Measurements from ENCODE around the gene PTPN23. TPM values are rescaled to one million over a fixed set of nuclear protein-coding genes. Genes with fewer than 3 reads are reported as not detected.

Gene PTPN23
- polyA plus RNA-seq, 3 donors: 22.9 to 33.8 (median 31.6) TPM

DNA sequence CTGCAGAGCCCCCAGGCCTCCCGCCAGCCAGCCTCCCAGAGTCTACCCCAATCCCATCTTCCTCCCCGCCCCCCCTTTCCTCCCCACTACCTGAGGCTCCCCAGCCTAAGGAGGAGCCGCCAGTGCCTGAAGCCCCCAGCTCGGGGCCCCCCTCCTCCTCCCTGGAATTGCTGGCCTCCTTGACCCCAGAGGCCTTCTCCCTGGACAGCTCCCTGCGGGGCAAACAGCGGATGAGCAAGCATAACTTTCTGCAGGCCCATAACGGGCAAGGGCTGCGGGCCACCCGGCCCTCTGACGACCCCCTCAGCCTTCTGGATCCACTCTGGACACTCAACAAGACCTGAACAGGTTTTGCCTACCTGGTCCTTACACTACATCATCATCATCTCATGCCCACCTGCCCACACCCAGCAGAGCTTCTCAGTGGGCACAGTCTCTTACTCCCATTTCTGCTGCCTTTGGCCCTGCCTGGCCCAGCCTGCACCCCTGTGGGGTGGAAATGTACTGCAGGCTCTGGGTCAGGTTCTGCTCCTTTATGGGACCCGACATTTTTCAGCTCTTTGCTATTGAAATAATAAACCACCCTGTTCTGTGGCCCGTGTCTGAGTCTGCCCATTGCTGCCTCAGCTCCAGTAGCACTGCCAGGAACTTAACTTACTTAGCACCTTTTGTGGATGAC lies 32.2 kb downstream of the PTPN23 start:
- DNase-seq (ENCODE audit: extremely low read depth in 1 of 11, low read depth in 9 of 11, low spot score in 4 of 11): no peak

DNA sequence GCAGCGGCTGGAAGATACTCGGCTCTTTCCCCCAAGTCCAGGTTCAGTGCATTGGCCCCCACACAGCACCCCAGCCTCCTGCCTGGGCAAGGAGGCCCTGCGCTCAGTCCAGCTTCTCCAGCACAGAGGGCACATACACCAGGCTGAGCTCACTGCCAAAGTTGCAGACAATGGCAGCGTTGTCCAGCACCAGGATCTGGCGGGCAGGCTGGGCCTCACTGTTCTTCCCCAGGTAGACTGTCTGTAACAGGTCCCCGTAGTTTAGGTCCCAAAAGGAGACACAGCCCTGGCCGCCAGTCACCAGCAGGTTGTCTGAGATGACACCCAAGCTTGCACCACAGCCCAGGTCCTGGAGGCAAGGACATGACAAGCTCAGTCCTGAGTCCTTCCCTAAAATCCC lies 32.9 kb downstream of the PTPN23 start:
- no peak for DNase-seq (ENCODE audit: extremely low read depth in 1 of 11, low read depth in 9 of 11, low spot score in 4 of 11)

DNA sequence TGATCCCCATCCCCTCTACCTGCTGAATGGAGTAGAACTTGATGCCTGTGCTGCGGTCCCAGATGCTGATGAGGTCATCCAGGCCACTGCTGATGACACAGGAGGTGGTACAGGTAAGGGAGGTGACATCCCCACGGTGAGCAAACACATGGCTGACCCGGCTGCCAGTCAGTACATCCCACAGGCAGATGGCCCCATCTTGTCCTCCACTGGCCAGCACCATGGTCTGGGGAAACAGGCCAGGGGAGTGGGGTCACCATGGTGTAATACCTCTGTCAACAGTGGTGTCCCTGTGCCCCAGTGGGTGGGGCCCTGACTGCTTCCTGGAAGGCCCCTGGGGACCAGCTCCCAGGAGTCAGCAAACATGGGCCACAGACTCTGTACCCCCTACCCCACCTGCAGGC lies 33.3 kb downstream of the PTPN23 start:
- no peak for DNase-seq (ENCODE audit: extremely low read depth in 1 of 11, low read depth in 9 of 11, low spot score in 4 of 11)

DNA sequence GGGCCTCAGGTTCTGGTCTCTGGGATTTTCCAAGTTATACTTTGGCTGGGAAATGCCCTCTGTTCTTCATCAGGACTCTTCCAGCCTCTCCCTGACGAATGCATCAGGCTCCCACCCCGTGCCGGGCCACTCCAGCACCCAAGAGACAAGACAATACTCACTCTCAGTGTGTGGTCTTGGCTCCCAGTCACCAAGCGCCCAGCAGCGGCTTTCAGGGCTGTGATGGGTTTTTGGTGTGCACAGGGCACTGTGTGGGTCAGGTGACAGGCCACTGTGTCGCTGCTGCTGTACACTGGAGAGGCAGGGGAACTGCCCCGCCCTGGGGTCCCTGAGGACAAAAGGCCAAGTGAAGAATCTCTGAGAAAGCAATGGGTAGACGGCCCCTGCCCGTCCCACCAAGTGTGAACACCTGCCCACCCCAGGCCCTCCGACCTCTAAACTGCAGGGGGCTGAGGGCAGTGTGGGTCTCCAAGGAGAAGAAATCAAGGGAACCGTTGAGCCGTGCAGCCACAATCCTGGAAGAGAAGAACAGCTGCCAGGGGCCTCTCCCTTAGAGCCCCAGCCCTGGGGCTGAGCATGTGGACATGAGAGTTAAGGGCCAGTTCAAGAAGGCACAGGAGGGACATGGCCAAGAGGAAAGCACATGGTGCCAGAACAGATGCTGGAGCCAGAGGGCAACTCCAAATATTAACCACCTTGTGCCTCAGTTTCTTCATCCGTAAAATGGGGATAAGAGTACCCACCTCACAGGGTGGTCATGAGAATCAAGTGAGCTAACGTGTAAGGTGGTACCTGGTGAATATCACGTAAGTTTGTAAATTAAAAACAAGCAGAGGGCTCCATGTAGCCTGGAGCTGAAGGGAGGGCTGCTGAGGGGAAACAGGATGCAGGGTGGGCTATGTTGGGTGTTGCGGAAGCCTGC lies 34.1 kb downstream of the PTPN23 start:
- DNase-seq (ENCODE audit: extremely low read depth in 1 of 11, low read depth in 9 of 11, low spot score in 4 of 11): no peak

DNA sequence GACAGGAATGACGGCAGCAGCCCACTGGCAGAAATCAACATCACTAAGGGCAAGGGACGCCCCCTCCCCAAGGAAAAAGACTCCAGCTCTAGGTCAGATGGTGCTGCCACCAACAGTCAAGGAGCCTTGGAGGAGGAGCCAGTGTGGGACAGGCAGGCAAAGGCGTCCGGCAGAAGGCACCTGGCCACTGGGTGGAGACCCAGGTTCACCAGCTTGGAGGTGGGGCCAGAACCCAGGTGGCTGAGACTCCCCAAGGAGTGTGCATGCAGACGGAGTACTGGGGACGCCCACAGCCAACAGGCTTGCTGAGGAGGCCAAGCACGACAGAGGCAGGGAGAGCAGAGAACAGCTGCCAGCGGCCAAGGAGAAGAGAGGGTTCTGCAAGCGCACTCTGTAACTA lies 35.2 kb downstream of the PTPN23 start:
- no peak for DNase-seq (ENCODE audit: extremely low read depth in 1 of 11, low read depth in 9 of 11, low spot score in 4 of 11)

DNA sequence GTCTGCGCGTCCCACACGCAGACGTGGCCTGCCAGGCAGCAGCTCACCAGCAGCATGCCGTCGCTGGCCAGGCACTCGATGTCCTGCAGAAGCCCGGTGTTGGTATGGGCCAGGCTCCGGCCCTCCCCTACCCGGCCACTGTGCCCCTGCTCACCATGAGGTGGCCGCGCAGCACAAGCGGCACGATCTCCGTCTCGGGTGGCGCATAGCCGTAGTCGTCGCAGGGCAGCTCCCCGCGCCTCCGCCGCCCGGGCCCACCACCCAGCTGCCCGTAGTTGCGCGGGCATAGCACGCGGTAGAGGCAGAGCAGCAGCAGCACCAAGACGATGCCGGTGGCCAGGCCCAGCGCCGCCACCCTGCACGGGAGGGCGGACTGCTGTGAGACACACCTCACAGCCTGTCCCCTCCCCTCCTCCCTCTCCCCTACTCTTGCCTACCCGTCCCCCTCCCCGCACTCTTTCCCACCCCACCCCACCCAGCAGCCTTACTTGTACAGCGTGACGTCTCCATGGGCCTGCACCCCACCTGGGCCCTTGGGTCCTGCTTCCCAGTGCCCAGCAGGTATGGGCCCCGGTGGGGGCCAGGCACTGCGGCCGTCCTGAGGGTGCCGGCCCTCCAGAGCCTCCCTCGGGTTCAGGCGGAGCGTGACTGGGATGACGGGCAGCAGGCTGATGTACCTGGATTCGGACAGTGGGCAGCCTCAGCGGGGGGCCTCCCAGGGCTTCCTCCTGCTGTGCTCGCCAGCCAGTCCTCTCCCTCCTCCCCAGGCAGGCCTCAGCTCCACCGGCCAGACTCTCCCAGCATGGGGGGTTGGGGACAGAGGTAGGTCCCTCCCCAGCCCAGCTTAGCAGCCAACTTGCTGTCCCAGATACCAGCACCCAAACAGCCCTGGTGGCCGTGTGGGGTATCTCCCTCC lies 37.6 kb downstream of the PTPN23 start:
- no peak for DNase-seq (ENCODE audit: extremely low read depth in 1 of 11, low read depth in 9 of 11, low spot score in 4 of 11)

DNA sequence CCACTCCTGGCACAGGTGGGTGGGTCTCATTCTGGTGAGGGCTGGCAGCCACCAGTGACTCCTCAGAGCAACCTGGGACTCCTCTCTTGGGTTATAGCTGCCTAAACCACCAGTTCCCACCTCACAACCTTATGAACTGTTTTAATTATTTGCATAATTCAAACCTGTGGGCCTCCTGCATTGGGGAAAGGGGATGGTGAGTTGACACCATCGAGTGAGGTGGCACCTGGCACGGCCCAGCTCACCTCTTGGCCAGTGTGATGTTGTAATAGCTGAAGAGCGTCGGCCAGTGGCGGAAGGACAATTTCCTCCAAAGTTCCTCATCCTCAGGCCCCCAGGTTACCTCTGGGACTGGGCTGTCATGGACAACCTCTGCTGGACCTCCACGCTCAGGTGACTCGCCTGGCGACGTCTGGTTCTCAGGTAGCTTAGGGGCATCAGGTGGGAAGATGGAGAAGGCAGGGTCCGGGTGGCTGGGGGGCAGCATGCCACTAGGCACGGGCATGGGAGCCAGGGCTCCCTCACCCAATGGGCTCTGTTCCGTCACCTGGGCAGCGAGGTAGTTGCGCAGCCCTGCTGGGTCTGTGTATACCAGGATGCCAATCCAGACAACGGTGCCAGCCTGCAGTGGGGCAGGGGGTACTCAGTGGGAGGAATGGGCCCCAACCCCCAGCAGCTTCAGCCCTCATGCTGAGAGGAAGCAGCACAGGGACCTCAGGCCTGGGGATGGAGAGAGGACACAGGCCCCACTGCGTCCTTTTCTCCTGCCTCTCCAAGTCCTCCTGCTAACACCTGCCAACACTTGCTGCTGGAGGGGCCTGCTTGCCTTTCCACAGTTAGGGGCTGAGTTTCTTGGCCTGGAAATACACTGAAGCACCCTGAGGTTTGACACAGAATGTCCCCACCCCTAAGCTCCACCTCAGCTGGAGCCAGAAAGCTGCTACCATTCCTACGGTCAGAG lies 38.5 kb downstream of the PTPN23 start:
- DNase-seq (ENCODE audit: extremely low read depth in 1 of 11, low read depth in 9 of 11, low spot score in 4 of 11): no peak

DNA sequence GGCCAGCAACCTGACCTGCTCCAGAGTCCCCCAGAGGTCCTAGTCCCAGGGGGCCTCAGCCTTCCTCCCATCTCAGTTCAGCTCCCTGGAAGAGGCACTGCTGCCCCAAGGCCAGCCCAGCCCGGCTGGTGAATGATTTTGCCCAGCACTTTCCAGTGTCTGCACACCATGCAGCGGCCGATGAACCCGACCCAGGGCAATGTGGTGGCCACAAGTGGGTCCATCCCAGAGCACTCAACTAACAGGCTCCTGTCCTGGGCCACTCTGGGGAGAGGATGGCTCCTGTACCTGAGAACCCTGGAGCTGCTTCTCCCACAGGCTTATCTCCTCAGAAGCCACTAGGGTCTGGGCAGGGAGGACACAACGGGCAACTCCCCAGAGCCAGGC lies 39.2 kb downstream of the PTPN23 start:
- DNase-seq (ENCODE audit: extremely low read depth in 1 of 11, low read depth in 9 of 11, low spot score in 4 of 11): no peak

DNA sequence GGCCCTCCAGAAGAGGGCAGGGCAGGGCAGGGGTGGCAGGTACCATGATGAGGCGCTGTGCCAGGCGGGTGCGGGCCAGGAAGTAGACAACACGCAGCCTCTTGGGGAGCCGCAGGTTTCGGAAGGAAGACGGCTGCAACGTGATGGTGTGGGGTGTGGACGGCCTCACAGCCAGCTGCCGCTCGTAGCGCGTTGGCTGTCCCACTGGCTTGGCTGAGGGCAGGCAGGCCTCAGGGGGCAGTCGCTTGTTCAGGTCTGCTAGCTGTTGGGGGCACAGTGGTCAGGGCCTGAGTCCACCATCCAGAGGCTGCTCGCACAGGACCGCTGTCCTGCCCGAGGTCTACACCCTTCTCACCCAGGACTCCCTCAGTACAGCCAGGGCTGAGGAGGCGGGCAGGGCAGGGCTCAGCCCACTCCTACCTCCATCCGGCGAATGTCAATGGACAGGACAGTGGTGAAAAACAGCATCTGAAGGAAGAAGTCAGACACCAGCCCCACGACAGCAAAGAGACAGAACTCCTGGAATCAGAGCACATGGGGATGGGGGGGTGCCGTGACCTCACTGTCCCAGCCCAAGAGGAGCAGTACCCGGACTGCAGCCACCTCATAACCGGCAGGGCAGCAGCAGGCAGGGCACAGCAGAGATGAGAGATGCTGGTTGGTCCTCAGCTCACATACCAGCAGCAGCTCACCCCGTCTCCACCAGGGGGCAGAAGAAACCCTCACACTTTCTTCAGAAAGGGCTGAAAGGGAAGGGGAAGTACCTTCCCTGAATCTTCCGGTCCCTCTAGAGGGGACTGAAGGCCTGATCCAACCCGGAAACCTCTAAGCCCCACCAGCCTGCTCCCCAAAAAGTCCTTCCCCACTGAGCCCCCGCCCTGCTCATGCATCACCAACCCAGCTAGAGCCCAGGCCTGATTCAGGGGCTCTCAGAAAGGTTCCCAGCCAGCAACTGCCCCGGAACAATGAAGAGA lies 40.0 kb downstream of the PTPN23 start:
- DNase-seq (ENCODE audit: extremely low read depth in 1 of 11, low read depth in 9 of 11, low spot score in 4 of 11): peak; percentile 63 to 89 (median 78)

DNA sequence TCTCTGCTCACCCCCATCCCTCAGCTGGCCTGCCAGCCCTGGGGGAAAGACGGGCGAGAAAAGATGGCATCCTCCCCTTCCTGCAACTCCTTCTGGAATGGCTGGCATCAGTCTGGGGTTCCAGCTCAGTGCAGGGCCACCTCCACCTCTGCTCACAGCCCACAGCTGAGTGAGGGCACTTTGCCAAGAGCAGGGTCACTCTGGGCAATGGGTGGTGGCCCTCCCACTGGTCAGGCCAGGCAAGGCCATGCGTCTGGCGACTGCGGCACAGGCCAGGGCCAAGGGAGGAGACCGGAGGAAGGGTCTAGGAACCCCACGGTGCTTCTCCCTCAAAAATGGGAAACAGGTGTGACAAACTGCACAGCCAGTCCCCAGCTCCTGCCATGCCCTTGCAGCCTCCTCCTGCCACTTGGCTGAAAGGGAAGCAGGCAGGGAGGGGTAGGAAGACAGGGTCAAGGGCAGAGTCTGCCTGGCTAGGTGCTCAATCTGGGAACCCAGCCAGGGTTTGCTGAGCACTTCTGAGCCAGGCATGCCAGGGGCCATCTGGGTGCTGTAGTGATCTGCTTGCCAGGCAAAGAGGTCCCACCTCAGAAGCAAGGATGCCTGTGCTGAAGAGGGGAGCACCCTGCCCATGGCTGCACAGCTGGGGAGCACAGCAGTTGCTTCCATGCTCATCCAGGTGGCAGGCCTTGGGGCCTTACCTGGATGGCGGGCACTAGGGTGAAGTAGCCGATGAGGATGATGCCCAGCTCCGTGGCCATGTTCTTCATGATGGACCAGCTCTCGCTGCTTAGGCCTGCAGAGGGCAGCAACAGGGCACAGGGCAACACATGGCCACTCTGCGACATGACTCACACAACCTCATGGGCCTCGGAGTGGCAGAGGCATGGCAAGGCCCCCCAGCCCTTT lies 41.2 kb downstream of the PTPN23 start:
- no peak for DNase-seq (ENCODE audit: extremely low read depth in 1 of 11, low read depth in 9 of 11, low spot score in 4 of 11)

DNA sequence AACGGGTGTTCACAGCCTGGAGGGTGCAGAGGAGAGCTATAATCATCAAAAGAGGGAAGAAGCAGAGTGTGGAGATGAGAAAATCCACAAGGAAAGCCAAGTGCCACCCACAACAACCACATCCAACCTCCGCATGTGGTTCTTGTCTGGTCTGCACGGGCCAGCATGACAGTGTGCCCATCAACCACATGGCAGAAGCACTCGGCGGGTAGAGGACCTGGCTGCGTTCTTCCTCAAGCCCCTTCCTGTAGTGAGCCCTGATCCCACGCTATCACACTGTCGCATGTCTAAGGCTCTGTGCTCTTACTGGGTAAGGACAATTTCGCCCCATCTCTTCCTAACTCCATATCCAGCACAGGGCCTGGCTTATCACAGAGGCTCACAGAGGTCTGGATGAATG lies 41.9 kb downstream of the PTPN23 start:
- DNase-seq (ENCODE audit: extremely low read depth in 1 of 11, low read depth in 9 of 11, low spot score in 4 of 11): no peak

DNA sequence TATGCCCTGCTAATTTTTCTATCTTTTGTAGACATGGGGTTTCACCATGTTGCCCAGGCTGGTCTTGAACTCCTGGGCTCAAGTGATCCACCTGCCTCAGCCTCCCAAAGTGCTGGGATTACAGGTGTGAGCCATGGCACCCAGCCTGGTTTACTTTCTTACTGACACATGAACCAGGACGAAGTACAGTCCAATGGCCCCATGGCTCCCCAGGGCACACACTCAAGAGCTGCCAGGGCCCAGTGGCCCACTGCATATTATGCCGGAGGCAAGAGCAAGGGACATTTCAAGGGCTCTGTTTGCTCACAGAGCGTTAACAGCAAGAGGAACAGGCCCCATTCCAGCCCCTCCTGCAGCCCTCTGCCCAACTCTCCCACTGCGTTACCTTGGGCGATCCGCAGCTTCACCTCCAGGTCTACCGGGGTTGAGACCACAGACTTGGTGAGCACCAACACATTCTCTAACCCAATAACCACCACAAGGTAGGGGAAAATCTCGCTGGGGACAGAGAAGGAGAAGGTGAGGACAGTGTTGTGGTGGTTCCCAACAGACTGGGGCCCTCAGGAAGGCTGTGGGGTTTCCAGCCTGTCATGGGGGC lies 42.8 kb downstream of the PTPN23 start:
- DNase-seq (ENCODE audit: extremely low read depth in 1 of 11, low read depth in 9 of 11, low spot score in 4 of 11): no peak

DNA sequence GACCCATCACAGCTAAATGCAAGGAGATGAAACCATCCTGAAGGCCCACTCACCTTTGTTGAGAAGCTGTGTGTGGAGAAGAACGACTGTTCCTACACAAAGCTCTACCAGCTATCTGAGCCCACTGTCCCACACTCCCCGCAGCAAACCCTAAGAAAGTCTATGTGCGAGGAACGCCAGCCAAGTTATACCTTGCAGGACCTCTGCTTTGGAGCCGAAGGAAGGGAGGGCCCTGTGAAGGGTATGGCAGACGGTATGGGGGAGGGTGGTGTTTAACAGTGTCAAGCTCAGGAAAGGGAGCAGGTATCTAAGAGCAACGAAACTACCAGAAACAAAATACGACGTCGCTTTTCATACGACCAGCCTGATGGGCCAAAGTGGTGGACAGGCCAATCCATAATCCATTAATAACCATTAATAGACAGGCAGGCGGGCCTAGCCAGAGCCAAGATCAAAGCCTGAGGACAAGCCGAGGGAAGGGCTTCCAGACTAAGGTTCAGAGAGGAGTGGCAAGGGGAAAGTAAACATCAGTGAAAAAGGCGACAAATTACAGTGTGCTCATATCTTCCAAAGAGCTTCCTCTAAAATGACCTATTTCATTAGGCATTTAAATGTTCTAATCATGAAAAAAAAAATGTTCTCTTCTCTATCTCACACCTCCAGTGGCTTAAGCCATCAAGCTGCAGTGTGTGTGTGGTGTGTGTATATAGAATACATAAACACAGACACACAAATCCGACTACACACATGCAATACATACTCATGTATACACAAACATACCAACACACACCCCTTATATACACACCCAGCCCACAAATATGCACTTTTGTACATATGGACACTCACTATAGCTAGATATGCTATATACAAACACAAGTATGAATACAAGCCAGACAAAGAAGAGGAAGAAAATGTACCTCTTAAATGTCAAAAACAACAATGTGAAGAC lies 43.9 kb downstream of the PTPN23 start:
- no peak for DNase-seq (ENCODE audit: extremely low read depth in 1 of 11, low read depth in 9 of 11, low spot score in 4 of 11)

DNA sequence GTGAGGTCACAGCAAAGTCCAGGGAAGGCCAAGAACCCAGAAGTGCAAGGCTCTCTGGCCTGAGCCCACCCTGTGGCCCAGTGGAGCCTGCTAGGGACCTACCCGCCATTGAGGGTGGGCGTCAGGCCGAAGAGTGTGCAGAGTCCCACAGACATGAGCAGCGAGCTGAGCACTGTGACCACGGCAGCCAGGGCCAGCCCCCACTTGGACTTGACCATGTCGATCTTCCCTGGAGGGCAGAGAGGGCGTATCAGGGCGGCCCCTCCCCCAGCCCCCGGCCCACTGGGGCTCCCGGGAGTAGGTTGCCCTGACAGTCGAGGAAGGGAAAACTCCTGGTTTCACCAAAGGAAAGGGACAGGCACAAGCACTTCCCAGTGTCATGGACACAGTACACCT lies 44.6 kb downstream of the PTPN23 start:
- DNase-seq (ENCODE audit: extremely low read depth in 1 of 11, low read depth in 9 of 11, low spot score in 4 of 11): no peak

DNA sequence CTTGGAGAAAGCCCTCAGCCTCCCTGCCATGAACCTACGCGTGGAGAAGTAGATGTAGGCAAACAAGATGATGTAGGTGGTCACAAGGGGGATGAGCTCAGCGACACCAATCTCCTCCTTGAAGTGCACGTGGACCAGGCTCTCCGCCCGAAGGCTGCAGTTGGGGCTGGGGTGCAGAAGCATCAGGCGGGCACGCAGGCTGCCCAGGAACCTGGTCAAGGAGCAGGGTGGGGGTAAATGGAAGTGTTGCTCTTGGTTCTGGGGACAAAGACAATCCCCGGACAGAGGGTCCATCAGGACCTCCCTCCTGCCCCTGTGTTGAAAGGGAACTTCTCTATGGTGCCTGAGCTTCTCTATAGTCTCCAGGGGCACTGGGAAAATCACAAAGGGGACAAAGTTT lies 45.1 kb downstream of the PTPN23 start:
- no peak for DNase-seq (ENCODE audit: extremely low read depth in 1 of 11, low read depth in 9 of 11, low spot score in 4 of 11)
